NAMALWA (cell line): ENCODE results near the gene GEMIN4.
"Not testable (repeated sequence)": the region's sequence is repeated elsewhere in the genome, so short reads cannot be mapped to it uniquely, and the experiment has no call there.

Source experiments
- DNase-seq: peaks from one replicate; pipeline ENCODE4 v3.0.0-alpha.2; 2015; ENCODE audit warnings: low spot score

Gene GEMIN4

DNA sequence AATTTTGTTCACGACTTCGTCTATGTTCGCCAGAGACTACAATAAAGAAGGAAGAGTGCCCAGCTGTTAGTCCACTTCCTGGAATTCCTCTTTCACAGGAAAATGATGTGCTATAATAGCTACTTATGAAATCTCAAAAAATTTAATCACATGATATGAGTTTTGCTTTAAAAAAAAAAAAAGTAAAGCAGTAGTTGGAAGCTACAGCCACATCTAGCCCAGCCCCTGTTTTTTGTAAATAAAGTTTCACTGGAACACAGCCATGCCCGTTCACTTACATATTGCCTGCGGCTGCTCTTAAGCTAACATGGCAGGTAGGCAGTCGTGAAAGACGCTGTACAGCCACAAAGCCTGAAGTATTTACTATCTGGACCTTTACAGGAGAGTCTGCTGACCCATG, 52.7 kb downstream of the GEMIN4 start:
- DNase-seq: no peak

DNA sequence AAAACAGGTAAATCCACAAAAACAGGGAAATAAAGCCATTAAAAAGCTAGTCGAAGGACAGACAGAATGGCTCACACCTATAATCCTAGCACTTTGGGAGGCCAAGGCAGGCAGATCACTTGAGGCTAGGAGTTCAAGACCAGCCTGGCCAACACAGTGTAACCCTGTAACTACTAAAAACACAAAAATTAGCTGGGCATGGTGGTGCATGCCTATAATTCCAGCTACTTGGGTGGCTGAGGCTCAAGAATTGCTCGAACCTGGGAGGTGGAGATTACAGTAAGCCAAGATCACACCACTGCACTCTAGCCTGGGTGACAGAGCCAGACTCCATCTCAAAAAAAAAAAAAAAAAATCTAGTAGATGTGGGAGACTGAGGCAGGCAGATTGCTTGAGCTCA, 54.0 kb downstream of the GEMIN4 start:
- DNase-seq: not testable (repeated sequence)

DNA sequence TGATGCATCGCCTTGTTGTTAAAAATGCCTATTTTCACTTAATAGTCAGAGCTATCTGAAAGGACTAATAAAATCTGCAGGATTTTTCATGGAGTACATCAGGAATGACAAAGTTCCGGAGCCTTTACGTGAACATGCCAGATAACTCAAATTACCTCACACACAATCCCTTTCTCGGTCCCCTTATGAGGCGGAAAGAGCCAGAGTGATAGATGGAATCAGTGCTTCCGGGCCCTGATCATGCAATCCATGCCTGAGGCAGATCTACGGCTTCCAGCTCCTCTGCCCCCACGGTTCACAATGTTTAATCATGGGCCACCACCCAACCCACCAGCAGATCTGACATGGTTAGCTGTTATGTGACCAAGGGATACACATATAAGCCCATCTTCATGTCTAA, 54.4 kb downstream of the GEMIN4 start:
- DNase-seq: no peak

DNA sequence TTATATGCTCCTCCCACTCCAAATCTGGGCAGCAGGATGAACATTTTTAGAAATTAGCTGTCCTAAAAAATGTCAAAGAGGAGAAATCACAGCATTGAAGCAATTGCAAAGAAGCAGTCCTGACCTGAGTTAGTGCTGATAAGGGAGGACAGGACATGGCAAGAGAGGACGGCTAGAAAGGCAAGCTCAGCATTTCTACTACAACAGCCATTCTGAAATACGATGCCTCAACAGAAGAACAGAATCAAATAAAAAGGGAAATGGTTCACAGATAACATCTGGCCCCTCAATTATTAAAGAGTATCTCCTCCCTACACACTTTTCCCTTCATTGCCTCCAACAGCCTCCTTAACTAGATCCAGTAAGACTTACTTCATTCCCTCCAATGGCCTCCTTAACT, 55.7 kb downstream of the GEMIN4 start:
- DNase-seq: no peak
